NCI-H2196 (cell line): Measurements from ENCODE around the gene POLR1B.
"Not testable (repeated sequence)": the region's sequence is repeated elsewhere in the genome, so short reads cannot be mapped to it uniquely, and the experiment has no call there.

Experiments
- DNase-seq: peaks from one replicate; lab custom pipeline; 2025; ENCODE audit not compliant: unreplicated experiment; lab: John Stamatoyannopoulos, UW

The POLR1B gene

DNA sequence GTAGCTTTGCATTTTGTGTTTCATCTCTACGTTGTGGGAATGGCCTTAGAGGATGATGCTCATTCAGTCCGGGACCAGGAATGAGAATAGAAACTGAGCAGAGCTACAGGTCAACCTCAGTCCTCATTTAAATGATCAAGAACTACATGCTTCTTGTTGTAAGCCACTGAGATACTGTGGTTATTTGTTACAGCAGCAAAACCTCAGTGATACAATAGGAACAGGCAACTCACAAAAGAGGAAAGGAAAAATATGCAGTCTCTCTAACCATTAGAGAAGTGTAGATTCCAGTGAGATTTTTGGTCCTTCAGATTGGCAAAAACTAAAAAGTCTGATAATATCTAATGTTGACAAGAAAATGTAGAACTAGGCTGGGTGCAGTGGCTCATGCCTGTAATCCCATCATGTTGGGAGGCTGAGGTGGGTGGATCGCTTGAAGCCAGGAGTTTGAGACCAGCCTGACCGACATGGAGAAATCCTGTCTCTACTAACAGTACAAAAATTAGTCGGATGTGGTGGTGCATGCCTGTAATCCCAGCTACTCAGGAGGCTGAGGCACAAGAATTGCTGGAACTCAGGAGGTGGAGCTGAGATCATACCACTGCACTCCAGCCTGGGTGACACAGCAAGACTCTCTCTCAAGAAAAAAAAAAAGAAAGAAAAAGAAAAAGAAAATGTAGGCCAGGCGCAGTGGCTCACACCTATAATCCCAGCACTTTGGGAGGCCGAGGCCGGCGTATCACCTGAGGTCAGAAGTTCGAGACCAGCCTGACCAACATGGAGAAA is 55.5 kb downstream of the POLR1B start:
- DNase-seq: no peak

GRCh38 chr2:112600634-112601033 is 58.4 kb downstream of the POLR1B start:
- DNase-seq: no peak

DNA sequence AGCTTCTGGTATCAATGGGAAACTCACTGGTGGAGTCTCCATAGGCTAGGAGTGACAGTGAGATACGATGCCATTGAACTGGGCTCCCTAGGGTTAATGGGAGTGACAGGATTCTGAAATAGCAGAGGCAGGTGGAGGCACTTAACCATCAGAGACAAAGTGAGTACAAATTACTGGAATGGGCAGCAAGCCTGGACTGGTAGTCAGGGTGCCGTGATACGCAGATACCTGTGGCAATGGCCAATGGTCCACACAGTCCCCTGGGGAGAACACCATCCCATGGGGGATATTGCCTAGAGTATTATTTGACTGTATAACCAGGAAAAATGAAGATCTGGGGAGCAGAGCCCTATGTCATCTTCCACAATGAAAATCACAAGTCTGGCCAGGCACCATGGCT is 59.5 kb downstream of the POLR1B start:
- no peak for DNase-seq

GRCh38 chr2:112602917-112603316 is 60.7 kb downstream of the POLR1B start:
- no peak for DNase-seq

DNA sequence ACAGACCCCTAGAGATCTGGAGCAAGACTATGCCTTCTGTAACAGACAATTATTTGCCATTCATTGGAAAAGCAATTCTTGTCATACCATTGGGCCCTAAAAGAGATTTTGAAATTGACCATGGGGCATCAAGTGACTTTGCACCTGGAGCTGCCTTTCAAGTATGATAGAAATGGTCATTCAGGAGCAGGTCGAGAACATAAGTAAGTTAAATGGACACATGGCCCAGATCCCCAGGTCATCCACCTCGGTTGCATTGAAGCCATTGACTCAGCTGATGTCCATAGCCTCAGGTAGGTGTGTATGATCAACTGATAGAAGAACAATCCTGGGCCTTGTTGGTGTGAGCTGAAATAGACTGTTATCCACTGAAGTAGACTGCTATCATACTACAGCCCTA is 61.5 kb downstream of the POLR1B start:
- no peak for DNase-seq

DNA sequence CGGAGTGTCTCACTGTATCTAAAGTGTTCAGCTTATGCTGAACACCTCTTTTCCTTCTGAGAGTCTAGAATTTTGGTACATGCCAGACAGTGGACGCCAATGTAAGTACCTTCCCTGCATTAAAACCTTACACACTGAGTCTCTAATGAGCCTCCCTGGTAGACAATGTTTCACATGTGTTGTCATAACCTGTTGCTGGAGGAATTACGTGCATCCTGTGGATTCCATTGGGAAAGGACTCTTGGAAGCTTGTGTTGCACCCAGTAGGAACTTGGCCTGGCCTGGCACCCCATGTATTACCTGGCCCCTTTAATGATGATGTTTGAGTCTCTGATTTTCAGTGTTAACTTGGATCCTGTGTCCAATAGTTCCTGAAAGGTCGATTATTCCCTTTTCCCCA is 62.7 kb downstream of the POLR1B start:
- DNase-seq: no peak

DNA sequence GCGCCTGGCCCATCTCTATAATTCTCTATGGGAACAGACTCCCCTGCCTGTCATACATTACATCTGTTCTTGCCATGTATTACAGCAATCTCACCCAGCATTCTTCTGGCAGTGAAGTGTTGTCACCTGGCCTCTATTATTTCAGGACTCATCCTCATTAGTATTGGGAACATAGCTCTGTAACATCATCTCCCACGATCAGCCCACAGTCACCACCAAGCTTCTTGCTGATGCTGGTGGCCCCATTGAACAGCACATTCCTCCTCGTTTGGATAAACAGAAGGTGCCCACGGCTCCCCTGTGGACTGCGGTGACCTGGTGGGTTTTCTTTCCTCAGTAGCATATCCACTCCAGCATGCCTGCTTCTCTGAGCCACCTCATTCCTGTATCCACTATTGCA is 63.7 kb downstream of the POLR1B start:
- no peak for DNase-seq

- DNase-seq: no peak
Observed at GRCh38 chr2:112606547-112606946, 64.3 kb downstream of the POLR1B start.

- peak; percentile 45 for DNase-seq
Observed at GRCh38 chr2:112607680-112608438, 65.6 kb downstream of the POLR1B start.

DNA sequence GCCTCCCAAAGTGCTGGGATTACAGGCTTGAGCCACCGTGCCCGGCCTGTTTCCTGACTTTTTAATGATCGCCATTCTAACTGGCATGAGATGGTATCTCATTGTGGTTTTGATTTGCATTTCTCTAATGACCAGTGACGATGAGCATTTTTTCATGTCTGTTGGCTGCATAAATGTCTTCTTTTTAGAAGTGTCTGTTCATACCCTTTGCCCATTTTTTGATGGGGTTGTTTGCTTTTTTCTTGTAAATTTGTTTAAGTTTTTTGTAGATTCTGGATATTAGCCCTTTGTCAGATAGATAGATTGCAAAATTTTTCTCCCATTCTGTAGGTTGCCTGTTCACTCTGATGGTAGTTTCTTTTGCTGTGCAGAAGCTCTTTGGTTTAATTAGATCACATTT is 67.1 kb downstream of the POLR1B start:
- DNase-seq: not testable (repeated sequence)

DNA sequence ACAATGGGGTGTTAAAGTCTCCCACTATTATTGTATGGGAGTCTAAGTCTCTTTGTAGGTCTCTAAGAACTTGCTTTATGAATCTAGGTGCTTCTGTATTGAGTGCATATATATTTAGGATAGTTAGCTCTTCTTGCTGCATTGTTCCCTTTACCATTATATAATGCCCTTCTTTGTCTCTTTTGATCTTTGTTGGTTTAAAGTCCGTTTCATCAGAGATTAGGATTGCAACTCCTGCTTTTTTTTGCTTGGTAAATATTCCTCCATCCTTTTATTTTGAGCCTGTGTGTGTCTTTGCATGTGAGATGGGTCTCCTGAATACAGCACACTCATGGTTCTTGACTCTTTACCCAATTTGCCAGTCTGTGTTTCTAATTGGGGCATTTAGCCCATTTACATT is 70.0 kb downstream of the POLR1B start:
- not testable (repeated sequence) for DNase-seq

DNA sequence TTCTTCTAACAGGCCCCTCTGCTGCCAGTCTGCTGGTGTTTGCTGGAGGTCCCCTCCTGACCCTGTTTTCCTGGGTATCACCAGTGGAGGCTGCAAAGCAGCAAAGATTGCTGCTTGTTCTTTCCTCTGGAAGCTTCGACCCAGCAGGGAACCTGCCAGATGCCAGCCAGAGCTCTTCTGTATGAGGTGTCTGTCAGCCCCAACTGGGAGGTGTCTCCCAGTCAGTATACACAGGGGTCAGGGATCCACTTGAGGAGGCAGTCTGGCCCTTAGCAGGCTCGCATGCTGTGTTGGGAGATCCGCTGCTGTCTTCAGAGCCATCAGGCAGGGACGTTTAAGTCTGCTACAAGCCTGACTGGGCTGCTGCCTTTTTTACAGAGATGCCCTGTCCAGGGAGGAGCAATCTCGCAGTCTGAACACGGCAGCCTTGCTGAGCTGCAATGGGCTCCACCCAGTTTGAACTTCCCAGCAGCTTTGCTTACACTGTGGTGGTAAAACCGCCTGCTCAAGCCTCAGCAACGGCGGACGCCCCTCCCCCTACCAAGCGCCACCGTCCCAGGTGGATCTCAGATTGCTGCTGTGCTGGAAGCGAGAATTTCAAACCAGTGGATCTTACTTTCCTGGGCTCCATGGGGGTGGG is 72.1 kb downstream of the POLR1B start:
- DNase-seq: no peak

DNA sequence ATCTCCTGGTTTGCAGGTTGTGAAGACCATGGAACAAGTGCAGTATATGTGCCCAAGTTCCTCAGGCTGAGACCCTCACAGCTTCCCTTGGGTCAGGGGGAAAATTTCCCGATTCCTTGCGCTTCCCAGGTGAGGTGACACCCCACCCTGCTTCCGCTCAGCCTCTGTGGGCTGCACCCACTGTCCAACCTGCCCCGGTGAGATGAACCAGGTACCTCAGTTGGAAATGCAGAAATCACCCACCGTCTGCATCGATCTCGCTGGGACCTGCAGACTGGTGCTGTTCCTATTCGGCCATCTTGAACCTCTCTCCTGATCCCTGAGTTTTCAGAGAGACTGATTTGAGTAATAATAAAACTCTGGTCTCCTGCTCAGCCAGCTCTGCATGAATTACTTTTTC is 72.8 kb downstream of the POLR1B start:
- no peak for DNase-seq

DNA sequence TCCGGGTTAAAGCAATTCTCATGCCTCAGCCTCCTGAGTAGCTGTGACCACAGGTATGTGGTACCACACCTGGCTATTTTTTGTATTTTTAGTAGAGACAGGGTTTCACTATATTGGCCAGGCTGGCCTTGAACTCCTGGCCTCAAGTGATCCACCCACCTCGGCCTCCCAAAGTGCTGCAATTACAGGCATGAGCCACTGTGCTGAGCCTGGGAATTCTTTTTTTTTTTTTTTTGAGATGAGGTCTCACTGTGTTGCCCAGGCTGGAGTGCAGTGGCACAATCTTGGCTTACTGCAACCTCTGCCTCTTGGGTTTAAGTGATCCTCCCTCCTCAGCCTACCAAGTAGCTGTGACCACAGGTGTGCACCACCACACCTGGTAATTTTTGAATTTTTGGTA is 73.5 kb downstream of the POLR1B start:
- DNase-seq: not testable (repeated sequence)

GRCh38 chr2:112618383-112618782 is 76.1 kb downstream of the POLR1B start:
- no peak for DNase-seq

- no peak for DNase-seq
Observed at GRCh38 chr2:112621790-112622527, 79.7 kb downstream of the POLR1B start.

- peak; percentile 41 for DNase-seq
Observed at GRCh38 chr2:112622528-112622849, 80.2 kb downstream of the POLR1B start.

DNA sequence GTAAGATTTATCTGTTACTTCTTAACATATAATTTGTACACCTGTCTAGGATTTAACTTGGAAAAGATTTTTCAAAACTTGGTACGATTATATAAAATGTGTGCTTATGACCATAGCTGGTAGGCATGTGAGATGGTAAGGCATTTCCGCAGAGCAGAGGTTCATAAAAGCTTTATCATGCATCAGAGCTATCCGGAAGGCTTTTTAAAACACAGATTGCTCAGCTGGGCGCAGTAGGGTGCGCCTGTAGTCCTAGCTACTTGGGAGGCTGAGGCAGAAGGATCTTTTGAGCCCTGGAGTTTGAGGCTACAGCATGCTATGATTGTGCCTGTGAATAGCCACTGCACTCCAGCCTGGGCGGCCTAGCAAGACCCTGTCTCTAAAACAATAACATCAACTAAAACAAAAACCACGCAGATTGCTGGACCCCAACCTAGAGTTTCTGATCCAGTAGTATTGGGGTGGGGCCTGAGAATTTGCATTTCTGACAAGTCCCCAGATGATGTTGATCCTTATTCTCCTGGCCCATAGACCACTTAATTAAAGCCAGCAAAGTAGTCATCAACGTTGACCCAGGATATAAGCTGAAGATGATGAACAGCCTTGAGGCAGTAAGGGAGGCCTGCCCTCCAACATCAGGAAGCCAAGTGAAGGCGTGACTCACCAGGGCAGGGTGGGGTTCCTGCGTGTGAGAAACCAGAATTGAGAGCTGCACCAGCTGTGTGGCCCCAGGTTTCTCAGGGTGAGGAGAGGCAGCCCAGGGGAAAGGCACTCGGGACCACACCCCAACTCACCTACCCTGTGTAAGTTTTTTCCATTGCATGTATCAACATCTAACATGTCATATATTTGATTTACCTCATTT is 81.9 kb downstream of the POLR1B start:
- no peak for DNase-seq

DNA sequence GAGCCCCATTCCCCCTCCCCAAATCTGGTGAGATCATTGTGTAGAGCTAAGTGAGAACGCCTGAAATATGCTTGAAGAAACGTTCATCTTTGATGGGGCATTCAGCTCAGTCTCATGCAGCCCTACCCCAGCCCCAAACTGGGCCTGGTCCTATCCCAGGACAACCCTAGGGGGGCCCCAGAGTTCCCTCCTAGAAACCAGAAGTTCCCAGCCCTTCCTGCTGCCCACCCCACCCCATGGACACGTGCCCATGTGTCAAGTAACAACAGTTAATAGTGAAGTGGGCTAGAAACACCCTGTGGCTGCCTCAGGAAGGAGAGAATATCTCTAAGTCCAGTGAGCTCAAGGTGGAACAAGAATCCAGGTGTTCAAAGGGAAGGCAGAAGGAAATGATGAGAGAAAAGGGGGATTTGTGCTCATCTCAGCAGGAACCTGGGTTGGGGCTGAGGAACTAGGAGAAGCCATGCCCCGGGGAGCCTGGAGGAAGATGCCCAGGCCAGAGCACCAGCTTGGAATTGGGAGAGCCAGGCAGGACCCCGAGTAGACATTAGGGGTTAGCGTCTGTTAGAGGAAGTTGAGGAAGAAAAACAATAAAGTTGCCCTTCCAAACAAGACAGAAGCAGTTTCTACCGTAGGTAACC is 83.3 kb downstream of the POLR1B start:
- DNase-seq: no peak

DNA sequence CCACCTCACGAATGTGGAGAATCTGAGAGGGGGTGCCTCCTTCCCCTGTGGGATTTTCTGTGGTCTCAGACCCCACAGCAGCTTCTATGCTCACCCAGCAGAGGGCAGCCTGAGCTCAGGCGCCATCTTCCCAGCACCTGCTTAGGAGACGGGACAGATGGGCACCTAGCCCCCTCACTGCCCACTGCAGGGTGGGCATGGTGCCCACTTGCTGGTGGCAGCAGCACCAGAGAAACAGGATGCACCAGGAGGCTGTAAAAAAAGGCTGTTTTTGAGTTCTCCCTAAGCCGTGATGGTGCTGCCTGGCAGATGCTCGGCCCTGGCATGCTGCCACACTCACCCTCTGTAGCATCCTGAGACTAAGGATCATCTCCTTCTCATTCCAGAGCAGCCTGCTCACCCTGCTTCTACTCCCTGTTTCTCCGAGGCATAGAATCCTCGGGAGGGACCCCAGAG is 84.4 kb downstream of the POLR1B start:
- peak; percentile 81 for DNase-seq
